NCI-H146 (cell line): ENCODE measurements around the gene RFK.
A peak's percentile ranks its signal among the peaks of the same experiment; 100 is the strongest.

ENCODE experiments used
- DNase-seq: peaks from one replicate; lab custom pipeline; 2025; lab: John Stamatoyannopoulos, UW

The RFK gene

GRCh38 chr9:76412638-76413037 is 18.4 kb upstream of the RFK start:
- no peak for DNase-seq

DNA sequence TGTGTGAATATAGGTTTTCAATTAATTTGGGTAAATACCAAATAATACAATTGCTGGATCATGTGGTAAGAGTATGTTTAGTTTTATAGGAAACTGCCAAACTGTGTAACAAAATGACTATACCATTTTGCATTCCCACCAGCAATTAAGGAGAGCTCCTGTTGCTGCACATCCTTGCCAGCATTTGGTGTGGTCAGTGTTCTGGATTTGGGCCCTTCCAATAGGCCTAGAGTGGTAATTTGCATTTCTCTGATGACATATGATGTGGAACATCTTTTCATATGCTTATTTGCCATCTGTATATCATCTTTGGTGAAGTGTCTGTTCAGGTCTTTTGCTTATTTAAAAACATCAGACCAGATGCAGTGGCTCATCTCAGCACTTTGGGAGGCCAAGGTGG is 11.6 kb upstream of the RFK start:
- DNase-seq = no peak

DNA sequence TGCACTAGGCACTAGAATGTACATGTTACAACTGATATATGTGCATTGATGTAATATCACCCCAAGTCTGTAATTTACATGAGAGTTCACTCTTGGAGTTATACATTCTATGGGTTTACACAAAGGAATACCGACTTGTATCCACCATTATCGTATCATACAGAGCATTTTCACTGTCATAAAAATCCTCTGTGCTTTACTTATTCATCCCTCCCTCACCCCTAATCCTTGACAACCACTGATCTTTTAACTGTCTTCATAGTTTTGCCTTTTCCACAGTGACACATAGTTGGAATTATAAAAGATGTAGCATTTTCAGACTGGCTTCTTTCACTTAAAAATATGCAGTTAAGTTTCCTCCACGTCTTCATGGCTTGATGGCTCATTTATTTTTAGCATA is 11.1 kb upstream of the RFK start:
- no peak for DNase-seq

DNA sequence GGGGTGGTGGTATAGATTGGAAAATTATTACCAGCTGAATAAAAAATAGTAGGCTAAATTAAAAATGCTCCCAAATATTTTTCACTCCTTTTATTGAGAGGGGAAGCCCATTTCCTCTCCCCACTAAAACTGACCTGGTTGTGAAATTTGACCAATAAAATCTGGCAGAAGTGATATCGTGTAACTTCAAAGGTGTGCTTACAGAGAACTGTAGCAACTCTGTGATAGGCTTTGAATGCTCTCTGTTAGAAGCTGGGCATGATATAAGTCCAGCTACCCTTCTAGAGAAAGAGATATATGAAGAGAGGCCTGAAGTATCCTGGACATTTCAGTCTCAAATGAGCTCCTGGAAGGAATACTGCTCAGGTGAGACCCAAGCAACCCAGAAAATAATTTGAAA is 10.2 kb upstream of the RFK start:
- no peak for DNase-seq

DNA sequence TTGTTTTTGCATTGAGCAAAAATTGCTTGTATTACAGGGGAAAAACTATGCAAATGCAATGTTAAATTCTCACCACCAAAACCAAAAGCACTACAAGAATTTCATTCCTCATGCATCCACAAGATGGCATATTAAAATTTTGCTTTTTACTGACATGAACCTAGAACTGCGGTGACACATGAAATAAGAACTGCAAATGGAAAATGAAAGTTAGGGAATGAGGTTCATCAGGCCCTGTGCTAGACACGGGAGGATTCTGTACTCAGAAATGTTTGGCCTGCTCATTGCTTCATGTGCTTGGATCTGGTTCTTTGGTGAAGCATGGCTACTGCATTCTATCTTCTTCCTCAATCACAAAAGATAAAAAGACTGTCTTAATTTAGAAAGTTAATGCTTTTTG is 9.1 kb upstream of the RFK start:
- DNase-seq = peak; percentile 5

DNA sequence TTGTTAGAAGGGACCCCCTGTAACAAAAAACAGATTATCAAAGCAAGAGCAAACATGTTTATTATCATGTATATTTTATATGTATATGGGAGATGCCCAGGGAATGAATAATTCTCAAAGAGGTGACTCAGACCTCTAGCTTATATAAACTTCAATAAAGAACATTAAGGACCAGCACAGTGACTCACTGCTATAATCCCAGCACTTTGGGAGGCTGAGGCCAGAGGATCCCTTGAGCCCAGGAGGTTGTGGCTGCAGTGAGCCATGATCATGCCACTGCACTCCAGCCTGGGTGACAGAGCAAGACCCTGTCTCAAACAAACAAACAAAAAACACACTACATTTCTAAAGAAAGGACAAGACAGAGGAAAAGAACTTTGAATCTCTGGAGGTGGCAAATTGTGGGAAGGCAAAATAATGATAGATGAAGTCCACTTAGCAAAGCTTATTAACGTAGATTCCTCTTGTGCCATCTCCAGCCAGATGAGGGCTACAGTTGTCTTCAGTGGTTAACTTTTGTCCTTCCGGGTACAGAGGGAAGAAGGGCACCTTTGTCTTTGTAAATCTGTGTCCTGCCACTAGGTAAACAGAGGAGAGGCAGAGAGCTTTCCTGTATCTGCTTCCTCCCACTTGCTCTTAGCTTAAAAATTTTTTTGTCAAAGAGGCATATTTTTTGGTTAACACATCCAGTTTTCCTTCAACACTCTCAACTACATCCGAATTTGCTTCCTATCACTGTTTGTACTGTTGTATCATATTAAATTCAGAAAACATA is 7.5 kb upstream of the RFK start:
- DNase-seq = no peak

DNA sequence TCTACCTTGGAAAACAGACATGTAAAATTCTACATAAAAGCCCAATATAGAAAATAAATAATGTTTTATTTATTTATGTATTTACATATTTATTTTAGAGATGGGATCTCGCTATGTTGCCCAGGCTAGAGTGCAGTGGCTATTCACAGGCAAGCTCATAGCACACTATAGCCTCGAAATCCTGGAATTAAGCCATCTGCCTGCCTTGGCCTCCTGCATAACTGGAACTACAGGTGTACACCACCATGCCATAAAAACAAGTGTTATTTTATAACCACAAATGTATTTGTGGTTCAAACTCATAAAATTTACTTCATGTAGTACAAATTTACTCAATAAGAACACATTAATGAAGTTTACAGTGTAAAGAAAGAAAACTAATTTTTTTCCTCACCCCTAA is 7.0 kb upstream of the RFK start:
- DNase-seq = no peak

DNA sequence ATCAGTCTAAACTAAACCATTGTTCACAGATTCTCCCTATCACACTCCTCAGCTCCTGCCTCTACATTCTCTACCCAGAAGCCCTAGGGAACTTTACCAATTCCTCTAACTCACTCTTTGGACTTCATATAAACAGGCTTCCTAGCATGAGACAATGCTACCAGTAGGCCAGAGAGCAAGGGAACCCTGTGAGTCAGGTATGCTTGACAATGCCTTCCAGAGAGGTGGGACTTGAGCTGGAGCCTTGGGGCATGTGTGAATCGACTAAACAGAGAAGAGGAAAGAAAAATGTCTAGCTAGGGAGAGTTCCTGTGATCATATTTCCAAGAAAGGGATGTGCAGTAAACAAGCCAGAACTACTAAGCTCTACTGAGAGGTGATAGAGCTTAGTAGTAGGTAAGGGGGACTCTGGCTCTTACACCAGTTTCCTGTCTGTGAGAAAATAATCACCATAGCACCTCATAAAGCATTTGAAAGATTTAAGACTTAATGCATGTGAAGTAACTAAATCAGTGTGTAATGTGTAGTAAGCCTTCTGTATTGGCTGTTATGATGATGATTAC is 6.4 kb upstream of the RFK start:
- no peak for DNase-seq

DNA sequence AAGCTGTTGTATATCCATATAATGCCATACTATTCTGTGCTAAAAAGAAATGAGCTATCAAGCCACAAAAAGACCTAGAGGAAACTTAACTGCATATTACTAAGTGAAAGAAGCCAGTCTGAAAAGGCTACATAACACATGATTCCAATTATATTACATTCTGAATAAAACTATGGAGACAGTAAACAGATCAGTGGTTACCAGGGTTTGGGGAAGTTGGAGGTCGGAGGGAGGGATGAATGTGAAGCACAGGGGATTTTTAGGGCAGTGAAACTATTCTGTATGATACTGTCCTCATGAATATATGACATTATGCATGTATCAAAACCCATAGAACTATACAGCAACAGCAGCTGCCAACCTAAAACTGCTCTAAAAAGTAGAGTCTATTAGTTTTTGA is 5.6 kb upstream of the RFK start:
- DNase-seq = no peak

GRCh38 chr9:76396597-76396996 is 2.4 kb upstream of the RFK start:
- DNase-seq = no peak

DNA sequence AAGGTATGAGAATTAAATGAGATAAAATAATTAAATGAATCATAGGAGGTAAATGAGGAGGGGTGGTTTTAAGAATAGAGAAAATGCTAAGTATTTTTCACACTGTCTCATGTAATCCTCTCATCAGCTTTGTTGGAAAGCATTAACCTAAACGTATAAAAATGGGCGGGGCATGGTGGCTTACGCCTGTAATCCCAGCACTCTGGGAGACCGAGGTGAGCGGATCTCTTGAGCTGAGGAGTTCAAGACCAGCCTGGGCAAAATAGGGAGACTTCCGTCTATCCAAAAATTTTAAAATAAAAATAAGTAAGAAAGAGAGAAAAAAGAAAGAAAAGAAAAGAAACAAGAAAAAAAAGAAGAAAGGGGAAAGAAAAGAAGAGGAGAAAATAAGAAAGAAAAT is 1.9 kb upstream of the RFK start:
- no peak for DNase-seq

GRCh38 chr9:76395381-76395780 is 1.2 kb upstream of the RFK start:
- peak; percentile 18 for DNase-seq

- DNase-seq = peak; percentile 83
Observed at GRCh38 chr9:76394960-76395252, 680 bp upstream of the RFK start.

DNA sequence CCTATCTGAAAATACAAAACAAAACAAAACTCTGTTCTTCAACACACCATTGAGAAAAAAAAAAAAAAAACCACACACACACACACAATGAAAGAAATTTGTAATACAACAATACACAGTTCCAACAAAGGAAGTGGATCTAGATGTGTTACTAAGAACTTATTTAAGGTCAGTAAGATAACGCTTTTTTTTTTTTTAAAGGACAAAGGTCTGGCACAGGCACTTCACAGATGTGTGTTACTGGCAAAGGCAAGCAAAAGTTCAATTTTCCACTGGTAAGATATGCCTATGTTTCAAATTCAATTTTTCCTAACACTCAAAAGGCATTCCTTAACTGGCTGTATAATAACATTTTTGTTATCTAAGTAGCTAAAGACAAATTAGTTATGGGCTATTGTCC is 3.6 kb downstream of the RFK start:
- no peak for DNase-seq

- DNase-seq = peak; percentile 28
Observed at GRCh38 chr9:76379494-76379893, 14.7 kb downstream of the RFK start.

DNA sequence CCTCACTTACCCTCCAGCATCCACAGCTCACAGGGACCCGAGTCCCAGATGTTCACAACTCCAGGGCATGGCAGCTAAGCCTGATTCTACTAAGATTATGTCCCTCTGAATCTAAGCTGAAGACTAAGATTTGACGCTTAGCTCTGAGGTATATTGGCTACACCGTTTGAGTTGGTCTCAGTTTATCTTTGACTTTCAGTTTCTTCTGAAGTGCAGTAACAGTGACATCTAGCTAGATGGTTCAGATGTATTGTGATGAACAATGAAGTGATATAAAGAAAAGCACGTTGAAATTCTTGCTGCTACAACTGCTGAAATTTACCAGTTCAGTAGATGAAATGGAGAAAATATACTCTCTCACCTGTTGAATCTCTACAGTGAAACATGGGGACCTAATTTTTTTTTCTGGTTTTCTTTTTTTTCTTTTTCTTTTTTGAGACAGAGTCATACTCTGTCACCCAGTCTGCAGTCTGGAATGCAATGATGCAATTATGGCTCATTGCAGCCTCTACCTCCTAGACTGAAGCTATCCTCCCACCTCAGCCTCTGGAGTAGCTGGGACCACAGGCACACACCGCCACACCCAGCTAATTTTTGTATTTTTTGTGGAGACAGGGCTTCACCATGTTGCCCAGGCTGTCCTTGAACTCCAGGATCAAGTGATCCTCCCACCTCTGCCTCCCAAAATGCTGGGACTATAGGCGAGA is 15.7 kb downstream of the RFK start:
- no peak for DNase-seq

DNA sequence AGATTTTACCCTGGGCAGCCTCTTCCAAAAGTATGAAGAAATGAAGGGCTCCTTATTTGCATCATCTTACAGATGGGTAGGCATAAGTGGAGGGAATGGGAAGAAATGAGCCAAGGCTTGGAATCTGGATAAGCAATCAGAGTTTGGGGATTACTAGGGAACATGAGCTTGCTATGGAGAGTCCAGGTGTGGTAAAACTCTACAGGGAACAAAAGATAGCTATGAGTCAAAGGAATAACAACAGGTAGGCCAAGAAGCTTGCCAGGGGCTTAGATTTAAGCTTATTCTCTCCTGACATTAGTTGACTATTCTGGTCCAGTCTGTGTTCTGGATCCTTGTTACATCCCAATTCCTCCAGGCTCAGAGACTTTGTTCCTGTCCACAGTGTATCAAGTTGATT is 16.4 kb downstream of the RFK start:
- DNase-seq = no peak

GRCh38 chr9:76374783-76375559 is 19.3 kb downstream of the RFK start:
- DNase-seq = peak; percentile 37

- DNase-seq = no peak
Observed at GRCh38 chr9:76373784-76374474, 20.3 kb downstream of the RFK start.

DNA sequence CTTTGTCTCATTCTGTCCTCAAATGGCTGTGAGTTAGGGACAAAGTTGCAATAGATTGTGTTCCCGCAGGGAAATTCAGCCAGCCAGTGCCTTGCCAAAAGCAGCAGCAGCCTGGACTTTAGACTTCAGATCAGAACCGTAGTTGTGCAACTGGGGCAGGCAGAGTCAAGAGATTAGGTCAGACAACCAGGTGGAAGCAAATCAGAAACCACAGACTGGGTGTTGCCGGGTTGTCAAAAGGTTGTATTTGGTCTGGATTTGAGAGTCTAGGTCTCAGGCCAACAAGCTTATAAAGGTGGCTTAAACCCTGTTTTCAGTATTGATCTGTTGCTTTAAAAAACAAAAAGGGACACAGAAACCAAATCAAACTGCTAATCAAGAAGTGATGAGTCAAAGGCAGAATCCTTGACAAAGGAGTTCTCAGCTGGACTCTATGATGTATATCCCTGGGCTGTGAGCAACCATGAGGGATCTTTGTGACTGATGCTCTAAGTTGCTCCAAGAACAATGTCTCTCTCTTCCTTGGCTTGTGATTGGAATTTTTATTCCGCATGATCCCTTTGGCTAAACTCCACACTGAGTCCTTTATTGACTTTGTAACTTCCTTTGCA is 20.9 kb downstream of the RFK start:
- DNase-seq = peak; percentile 16

DNA sequence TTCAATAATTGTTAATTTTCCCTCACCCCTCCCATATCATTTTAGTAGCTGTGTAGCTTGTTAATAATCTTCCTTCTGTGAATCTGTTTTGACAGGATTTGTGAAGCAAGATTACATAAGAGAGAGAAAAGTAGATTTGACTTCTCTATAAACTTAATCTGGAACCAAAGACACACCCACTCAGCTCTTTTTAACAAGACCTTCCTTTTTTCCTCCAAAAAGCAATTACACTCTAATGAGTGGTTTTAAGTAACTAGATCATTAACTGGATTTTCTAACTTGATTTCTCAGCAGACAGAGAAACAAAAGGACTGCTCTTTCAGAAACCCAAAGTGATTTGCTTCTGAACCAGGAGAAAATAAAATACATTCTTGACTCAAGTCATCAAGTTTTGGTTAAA is 21.9 kb downstream of the RFK start:
- no peak for DNase-seq

DNA sequence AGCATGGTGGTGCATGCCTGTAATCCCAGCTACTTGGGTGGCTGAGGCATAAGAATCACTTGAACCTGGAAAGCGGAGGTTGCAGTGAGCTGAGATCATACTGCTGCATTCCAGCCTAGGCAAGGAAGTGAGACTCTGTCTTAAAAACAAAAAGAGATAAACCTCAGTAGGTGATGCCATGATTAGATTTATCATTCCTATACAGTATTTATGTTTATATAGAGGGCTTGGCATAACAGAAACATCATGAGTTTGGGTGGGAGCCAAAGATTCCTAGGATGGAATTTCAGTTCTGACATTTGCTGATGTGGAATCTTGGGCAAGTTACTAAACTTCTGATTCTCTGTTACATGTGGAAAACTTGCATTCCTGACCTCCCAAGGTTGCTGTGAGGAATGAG is 22.3 kb downstream of the RFK start:
- DNase-seq = no peak
